PFSK-1 (cell line): ENCODE data around the gene NUDT13.

ENCODE experiments used
- FOXP2 ChIP-seq: optimal IDR thresholded peaks from 2 replicates; pipeline ENCODE3; 2011; ENCODE audit warnings: borderline replicate concordance, control low read depth, inconsistent platforms; ENCODE audit not compliant: insufficient read depth; ENCODE audit errors: extremely low read length, extremely low read depth
- POLR2AphosphoS5 ChIP-seq: IDR thresholded peaks from 2 replicates; pipeline ENCODE4 v1.6.1; 2012; ENCODE audit warnings: low read depth, mild to moderate bottlenecking, control low read depth, low read length, moderate library complexity
- SIN3A ChIP-seq: IDR thresholded peaks from 2 replicates; pipeline ENCODE4 v1.6.1; 2012; ENCODE audit warnings: mild to moderate bottlenecking, low read length, moderate library complexity, borderline replicate concordance; ENCODE audit not compliant: insufficient read depth

- TF ChIP-seq SIN3A (no peak), FOXP2 (no peak), POLR2AphosphoS5 (no peak)
Observed at GRCh38 chr10:73088304-73088703, 22.0 kb upstream of the NUDT13 start.
